HepG2 (cell line): Measurements from ENCODE around the gene BRD1. TPM values are rescaled to one million over a fixed set of nuclear protein-coding genes. Genes with fewer than 3 reads are reported as not detected.

Experiments
- ATAC-seq: fragments of 200-7000 bp; cut with Tn5 transposase; 3 replicates; pipeline ENCODE4 v1.9.1; 2020; ENCODE audit warnings: mild to moderate bottlenecking, moderate library complexity
- BruUV-seq: library from RNA; stranded (reverse); fragments of 400-500 nt; replicated peaks from 2 replicates; lab custom pipeline; 2021; lab: Mats Ljungman, UMichigan
- CTCF ChIA-PET: fragments of 300-600 bp; formaldehyde crosslinking; extraction: SDS; loops from one replicate; lab custom pipeline; 2021; ENCODE audit warnings: low total read pairs, inconsistent platforms, low intra/inter-chr PET ratio; lab: Yijun Ruan, JAX
- POLR2A ChIA-PET: fragments of 350-600 bp; sonication (Branson Sonifier 250); formaldehyde crosslinking; loops from one replicate; lab custom pipeline; 2020; ENCODE audit warnings: antibody characterized with exemption, inconsistent platforms; lab: Yijun Ruan, JAX
- DNase-seq: peaks from one replicate; pipeline ENCODE4 v3.0.0-alpha.2; 2015; ENCODE audit warnings: low spot score
- FAIRE-seq: peaks from 3 replicates; lab custom pipeline; 2011; peaks lifted over from hg19 to GRCh38; lab: Jason Lieb, UNC
- H2AFZ ChIP-seq: one replicate; pipeline ENCODE4 v1.6.1; 2011; ENCODE audit warnings: low read length, inconsistent platforms
- H3K27ac ChIP-seq: fragments of 300-600 bp; 3 replicates; pipeline ENCODE4 v1.8.0; 2011; ENCODE audit warnings: mixed run types, mild to moderate bottlenecking, mixed read lengths, low read length, inconsistent platforms; ENCODE audit not compliant: insufficient read depth; ENCODE audit errors: extremely low read length
- H3K27me3 ChIP-seq, 2 experiments: fragments of 200-600 bp in 1 of 2; 2 replicates in 1 of 2; 3 replicates in 1 of 2; pipeline versions ENCODE4 v1.6.0 to v1.8.0; 2011; ENCODE audit warnings: low read length in 2 of 2, mild to moderate bottlenecking in 2 of 2, moderate library complexity in 2 of 2, inconsistent platforms in 1 of 2; ENCODE audit not compliant: insufficient read depth in 2 of 2, control insufficient read depth in 1 of 2
- H3K36me3 ChIP-seq, 2 experiments: fragments of 200-600 bp in 1 of 2; replicated peaks in 1 of 2; 2 replicates in 1 of 2; 3 replicates in 1 of 2; pipeline versions ENCODE4 v1.5.1 to v1.8.0; 2011; ENCODE audit warnings: low read length in 2 of 2, inconsistent platforms in 1 of 2; ENCODE audit not compliant: insufficient read depth in 2 of 2, control insufficient read depth in 1 of 2
- H3K4me1 ChIP-seq: 2 replicates; pipeline ENCODE4 v1.5.1; 2012; ENCODE audit warnings: low read length, inconsistent platforms; ENCODE audit not compliant: insufficient read depth
- H3K4me2 ChIP-seq: 2 replicates; pipeline ENCODE4 v1.6.0; 2011; ENCODE audit warnings: low read depth, low read length, inconsistent platforms
- H3K4me3 ChIP-seq, 3 experiments: fragments of 200-600 bp in 1 of 3; sonication (generic), shearing (Covaris generic) in 1 of 3; replicated peaks in 1 of 3; 2 replicates each; pipeline ENCODE4 v1.5.1; 2011 to 2016; ENCODE audit warnings: low read length in 3 of 3, inconsistent platforms in 2 of 3, low read depth in 2 of 3, mild to moderate bottlenecking in 2 of 3, control low read depth in 1 of 3, mixed read lengths in 1 of 3; ENCODE audit not compliant: insufficient read depth in 1 of 3
- H3K79me2 ChIP-seq: one replicate; pipeline ENCODE4 v1.6.1; 2011; ENCODE audit warnings: low read length, inconsistent platforms; ENCODE audit not compliant: insufficient read depth
- H3K9ac ChIP-seq: 2 replicates; pipeline ENCODE4 v1.6.0; 2011; ENCODE audit warnings: mild to moderate bottlenecking, low read depth, low read length, inconsistent platforms; ENCODE audit not compliant: insufficient read depth
- H3K9me3 ChIP-seq: 2 replicates; pipeline ENCODE4 v1.5.1; 2012; ENCODE audit warnings: mild to moderate bottlenecking, low read length
- H4K20me1 ChIP-seq: 2 replicates; pipeline ENCODE4 v1.6.0; 2011; ENCODE audit warnings: inconsistent platforms, mild to moderate bottlenecking, low read length, moderate library complexity; ENCODE audit not compliant: insufficient read depth
- FOXA3 ChIP-seq: IDR thresholded peaks from 2 replicates; pipeline ENCODE4 v1.6.1; 2016; ENCODE audit warnings: missing genetic modification reagents, missing compliant biosample characterization
- GRHL1 ChIP-seq: sonication (generic); formaldehyde crosslinking; conservative IDR thresholded peaks from 2 replicates; pipeline ENCODE4 v1.8.0; 2022; ENCODE audit warnings: missing genetic modification reagents
- HNRNPL ChIP-seq: fragments of 200-400 bp; formaldehyde crosslinking; IDR thresholded peaks from 2 replicates; pipeline ENCODE4 v1.6.1; 2017; ENCODE audit warnings: mild to moderate bottlenecking, low read depth, low read length
- HOXA5 ChIP-seq: sonication (generic); formaldehyde crosslinking; IDR thresholded peaks from 2 replicates; pipeline ENCODE4 v1.4.0; 2020; ENCODE audit warnings: missing genetic modification reagents
- IKZF1 ChIP-seq: fragments of 450-650 bp; IDR thresholded peaks from 2 replicates; pipeline ENCODE4 v1.7.1; 2016
- IRX3 ChIP-seq: sonication (generic); formaldehyde crosslinking; IDR thresholded peaks from 2 replicates; pipeline ENCODE4 v1.8.1; 2023; ENCODE audit warnings: mild to moderate bottlenecking, low read depth, missing genetic modification reagents, borderline replicate concordance
- MLLT10 ChIP-seq: sonication (generic); formaldehyde crosslinking; IDR thresholded peaks from 2 replicates; pipeline ENCODE4 v1.4.0; 2020; ENCODE audit warnings: missing genetic modification reagents
- PHF8 ChIP-seq: sonication (generic); formaldehyde crosslinking; IDR thresholded peaks from 2 replicates; pipeline ENCODE4 v1.5.0; 2020; ENCODE audit warnings: missing genetic modification reagents
- SKI ChIP-seq: fragments of 450-650 bp; IDR thresholded peaks from one replicate; pipeline ENCODE4 v1.6.1; 2018; ENCODE audit warnings: mild to moderate bottlenecking; ENCODE audit not compliant: partially characterized antibody
- ZNF496 ChIP-seq: sonication (generic); formaldehyde crosslinking; IDR thresholded peaks from 2 replicates; pipeline ENCODE4 v1.8.1; 2023; ENCODE audit warnings: mild to moderate bottlenecking, moderate library complexity, missing genetic modification reagents; ENCODE audit not compliant: insufficient replicate concordance
- ZNF781 ChIP-seq: sonication (generic); formaldehyde crosslinking; IDR thresholded peaks from 2 replicates; pipeline ENCODE4 v1.5.1; 2020; ENCODE audit warnings: borderline replicate concordance, mild to moderate bottlenecking, missing genetic modification reagents; ENCODE audit errors: not compliant biosample characterization
- WGBS: methylation state at CpG from one replicate; pipeline ENCODE4 v1.1.6; 2017; ENCODE audit warnings: low lambda C conversion rate; 5-methylcytosine and 5-hydroxymethylcytosine counted together
- in situ Hi-C: cut with HindIII; loops from 2 replicates; pipeline ENCODE4 v1.10.0; 2017; ENCODE audit warnings: low pct_unique_long_range_greater_than_20kb; ENCODE audit not compliant: extremely low pct_ligation_motif_present
- intact Hi-C: fragments of 100-400 bp; cut with micrococcal nuclease; formaldehyde crosslinking; loops from one replicate; pipeline ENCODE4 v1.10.0; 2022; ENCODE audit not compliant: unreplicated experiment
- polyA plus RNA-seq, 8 experiments: library from polyadenylated mRNA; depleted of rRNA in 3 of 8; stranded (reverse) in 7 of 8; unstranded in 1 of 8; fragments of >200 nt; fragmentation: Illumina TruSeq in 4 of 8; extraction: Trizol in 4 of 8; gene quantifications; 2 replicates each; pipeline versions ENCODE4 v1.2.1 to v1.2.3, GENCODE V29; 2011 to 2016; ENCODE audit warnings: low read depth in 4 of 8, missing spikeins in 1 of 8, mixed read lengths in 1 of 8; ENCODE audit not compliant: insufficient read depth in 1 of 8
- total RNA-seq, 5 experiments: library from RNA; depleted of rRNA; stranded (reverse); fragments of >200 nt; fragmentation: Illumina TruSeq; extraction: Trizol; gene quantifications; 2 replicates each; pipeline ENCODE4 v1.2.3, GENCODE V29; 2016; ENCODE audit warnings: low read depth in 1 of 5
- TF ChIP-seq, protein P1 (sequence below): sonication (generic); formaldehyde crosslinking; IDR thresholded peaks from 2 replicates; pipeline ENCODE4 v1.5.0; 2020; ENCODE audit warnings: mild to moderate bottlenecking, low read depth, missing genetic modification reagents, borderline replicate concordance

The BRD1 gene
- total and polyA plus RNA-seq, 2 of the 13 experiments (the other 11 are each of a cell fraction or from before 2014, with no cell fraction given), result 5.1 to 12.0 TPM

DNA sequence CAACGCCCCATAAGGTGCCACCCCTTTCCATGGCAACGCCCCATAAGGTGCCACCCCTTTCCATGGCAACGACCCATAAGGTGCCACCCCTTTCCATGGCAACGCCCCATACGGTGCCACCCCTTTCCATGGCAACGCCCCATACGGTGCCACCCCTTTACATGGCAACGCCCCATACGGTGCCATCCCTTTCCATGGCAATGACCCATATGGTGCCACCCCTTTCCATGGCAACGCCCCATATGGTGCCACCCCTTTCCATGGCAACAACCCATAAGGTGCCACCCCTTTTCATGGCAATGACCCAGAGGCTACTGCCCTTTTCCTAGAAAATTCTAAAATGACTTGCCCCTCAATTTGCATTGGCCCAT, 72.1 kb downstream of the BRD1 start:
- 40% methylated on average over 10 of the region's 10 CpGs for WGBS
- no peak overlapping the region for H3K4me2 ChIP-seq
- intact Hi-C loops, result no loop called here
- DNase-seq, result no peak
- no peak for FAIRE-seq
- no peak overlapping the region for H2AFZ ChIP-seq
- H3K9ac ChIP-seq, result no peak overlapping the region
- H3K27ac ChIP-seq, result no peak overlapping the region
- in situ Hi-C loops, result no loop called here
- POLR2A ChIA-PET, result no interaction called here
- no peaks in the 10 kb centered on the region for H4K20me1 ChIP-seq
- no peak overlapping the region for H3K4me3 ChIP-seq
- H3K9me3 ChIP-seq, result no peaks in the 10 kb centered on the region
- no peaks in the 10 kb centered on the region for H3K79me2 ChIP-seq
- CTCF ChIA-PET, result no interaction called here
- TF ChIP-seq FOXA3 (CRISPR knock-in tag), result no peak
- no peak for TF ChIP-seq PHF8 (CRISPR knock-in tag)
- no peak for TF ChIP-seq IKZF1
- TF ChIP-seq HNRNPL, result peak; percentile 77
- no peak for TF ChIP-seq IRX3 (CRISPR knock-in tag)
- BruUV-seq, result no TSS peak
- H3K36me3 ChIP-seq, result no peaks in the 10 kb centered on the region
- peaks cover 6 to 53% of the 10 kb centered on the region in 2 experiments for H3K27me3 ChIP-seq
- no peak for ATAC-seq
- H3K4me1 ChIP-seq, result peaks cover 21% of the 10 kb centered on the region

GRCh38 chr22:49754696-49755630, 72.7 kb downstream of the BRD1 start:
- Histone ChIP-seq H3K36me3 (no peaks in the 10 kb centered on the region), H3K4me3 (no peak overlapping the region), H3K9me3 (no peaks in the 10 kb centered on the region), H3K27ac (no peak overlapping the region), H3K4me2 (no peak overlapping the region), H3K27me3 (peaks cover 6 to 53% of the 10 kb centered on the region in 2 experiments), H3K9ac (no peak overlapping the region), H3K79me2 (no peaks in the 10 kb centered on the region), H4K20me1 (no peaks in the 10 kb centered on the region), H3K4me1 (peaks cover 14% of the 10 kb centered on the region), H2AFZ (no peak overlapping the region)
- in situ Hi-C loops (no loop called here), intact Hi-C loops (no loop called here)
- CTCF ChIA-PET, result no interaction called here
- ATAC-seq (no peak), DNase-seq (no peak), FAIRE-seq (no peak)
- POLR2A ChIA-PET, result no interaction called here
- TF ChIP-seq SKI, result no peak
- TF ChIP-seq ZNF496, result no peak
- TF ChIP-seq GRHL1 (CRISPR knock-in tag), result no peak
- TF ChIP-seq, protein P1, sequence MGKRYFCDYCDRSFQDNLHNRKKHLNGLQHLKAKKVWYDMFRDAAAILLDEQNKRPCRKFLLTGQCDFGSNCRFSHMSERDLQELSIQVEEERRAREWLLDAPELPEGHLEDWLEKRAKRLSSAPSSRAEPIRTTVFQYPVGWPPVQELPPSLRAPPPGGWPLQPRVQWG, result no peak
- TF ChIP-seq HOXA5 (CRISPR knock-in tag), result no peak
- no peak for TF ChIP-seq ZNF781
- no peak for TF ChIP-seq MLLT10 (CRISPR knock-in tag)
- no TSS peak for BruUV-seq
- 31% methylated on average over 11 of the region's 25 CpGs for WGBS
